HG03575 (cell line): ENCODE results near the gene NDUFV1.
"Not testable (repeated sequence)": the region's sequence is repeated elsewhere in the genome, so short reads cannot be mapped to it uniquely, and the experiment has no call there.

Source experiments
- ATAC-seq: cut with Tn5 transposase; IDR thresholded peaks from one replicate; pipeline ENCODE4 v1.9.1; 2021; ENCODE audit not compliant: unreplicated experiment, insufficient number of reproducible peaks, low FRiP score; ENCODE audit errors: extremely low read depth

Gene NDUFV1

GRCh38 chr11:67584881-67585873 is 21.6 kb upstream of the NDUFV1 start:
- no peak for ATAC-seq

GRCh38 chr11:67585911-67586310 is 20.8 kb upstream of the NDUFV1 start:
- ATAC-seq = no peak

- ATAC-seq = no peak
These were observed 20.0 kb upstream of the NDUFV1 start for GRCh38 chr11:67586568-67587250.

- peak; percentile 11 for ATAC-seq
These were observed 18.6 kb upstream of the NDUFV1 start for GRCh38 chr11:67588136-67588503.

GRCh38 chr11:67588899-67589415 is 17.8 kb upstream of the NDUFV1 start:
- not testable (repeated sequence) for ATAC-seq

GRCh38 chr11:67592880-67593564 is 13.7 kb upstream of the NDUFV1 start:
- ATAC-seq = no peak

- ATAC-seq = no peak
These were observed 13.2 kb upstream of the NDUFV1 start for GRCh38 chr11:67593565-67593905.

- no peak for ATAC-seq
These were observed 12.3 kb upstream of the NDUFV1 start for GRCh38 chr11:67594480-67594879.

- no peak for ATAC-seq
These were observed 9.9 kb upstream of the NDUFV1 start for GRCh38 chr11:67596753-67597300.

- ATAC-seq = not testable (repeated sequence)
These were observed 9.3 kb upstream of the NDUFV1 start for GRCh38 chr11:67597458-67597857.

- ATAC-seq = not testable (repeated sequence)
These were observed 8.8 kb upstream of the NDUFV1 start for GRCh38 chr11:67597963-67598362.

GRCh38 chr11:67599149-67599548 is 7.6 kb upstream of the NDUFV1 start:
- no peak for ATAC-seq

- ATAC-seq = no peak
These were observed 6.3 kb upstream of the NDUFV1 start for GRCh38 chr11:67600324-67601029.

GRCh38 chr11:67601098-67601497 is 5.6 kb upstream of the NDUFV1 start:
- no peak for ATAC-seq

GRCh38 chr11:67604119-67604518 is 2.6 kb upstream of the NDUFV1 start:
- not testable (repeated sequence) for ATAC-seq

- no peak for ATAC-seq
These were observed 1.9 kb upstream of the NDUFV1 start for GRCh38 chr11:67604815-67605214.

GRCh38 chr11:67605231-67606011 is 1.3 kb upstream of the NDUFV1 start:
- no peak for ATAC-seq

GRCh38 chr11:67606093-67606491 is 644 bp upstream of the NDUFV1 start:
- no peak for ATAC-seq
